Gastroesophageal sphincter (tissue), 3 donors: Measurements from ENCODE around the gene ACTL8.

Experiments
- EP300 ChIP-seq: sonication (generic); formaldehyde crosslinking; IDR thresholded peaks from one replicate; pipeline ENCODE4 v1.6.1; 2017; ENCODE audit warnings: antibody characterized with exemption, mild to moderate bottlenecking
- POLR2A ChIP-seq, 2 donors: fragments of 450-650 bp; IDR thresholded peaks; one replicate each; pipeline ENCODE4 v1.6.1; 2017; ENCODE audit warnings: antibody characterized with exemption in 2 of 2, mild to moderate bottlenecking in 2 of 2, moderate library complexity in 1 of 2
- TF ChIP-seq, protein P1 (sequence below), 4 experiments: fragments of 200-600 bp in 2 of 4; fragments of 450-650 bp in 2 of 4; sonication (generic) in 1 of 4; IDR thresholded peaks; one replicate each; pipeline ENCODE4 v1.5.1; 2017 to 2019; ENCODE audit warnings: antibody characterized with exemption in 4 of 4, mild to moderate bottlenecking in 2 of 4, moderate library complexity in 2 of 4

- TF ChIP-seq, protein P1, sequence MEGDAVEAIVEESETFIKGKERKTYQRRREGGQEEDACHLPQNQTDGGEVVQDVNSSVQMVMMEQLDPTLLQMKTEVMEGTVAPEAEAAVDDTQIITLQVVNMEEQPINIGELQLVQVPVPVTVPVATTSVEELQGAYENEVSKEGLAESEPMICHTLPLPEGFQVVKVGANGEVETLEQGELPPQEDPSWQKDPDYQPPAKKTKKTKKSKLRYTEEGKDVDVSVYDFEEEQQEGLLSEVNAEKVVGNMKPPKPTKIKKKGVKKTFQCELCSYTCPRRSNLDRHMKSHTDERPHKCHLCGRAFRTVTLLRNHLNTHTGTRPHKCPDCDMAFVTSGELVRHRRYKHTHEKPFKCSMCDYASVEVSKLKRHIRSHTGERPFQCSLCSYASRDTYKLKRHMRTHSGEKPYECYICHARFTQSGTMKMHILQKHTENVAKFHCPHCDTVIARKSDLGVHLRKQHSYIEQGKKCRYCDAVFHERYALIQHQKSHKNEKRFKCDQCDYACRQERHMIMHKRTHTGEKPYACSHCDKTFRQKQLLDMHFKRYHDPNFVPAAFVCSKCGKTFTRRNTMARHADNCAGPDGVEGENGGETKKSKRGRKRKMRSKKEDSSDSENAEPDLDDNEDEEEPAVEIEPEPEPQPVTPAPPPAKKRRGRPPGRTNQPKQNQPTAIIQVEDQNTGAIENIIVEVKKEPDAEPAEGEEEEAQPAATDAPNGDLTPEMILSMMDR (IDR thresholded peaks at IDR 0.05) = no peak
- TF ChIP-seq POLR2A (IDR thresholded peaks at IDR 0.05) (no peak), EP300 (no peak)
Measured at GRCh38 chr1:17856496-17857108, 101.5 kb downstream of the ACTL8 start.
